Activated CD4-positive, CD25-positive, alpha-beta regulatory T cell treated with anti-CD3 and anti-CD28 coated beads, Interleukin-2, amount 50 U/mL, for 24 hours (primary cell): Measurements from ENCODE around the gene FBXL15.

Experiments
- ATAC-seq, 2 donors: fragments of 150-1000 bp; cut with Tn5 transposase; one replicate each; pipeline ENCODE4 v1.10.0; 2021; ENCODE audit warnings: mild to moderate bottlenecking in 1 of 2, moderate library complexity in 1 of 2

The FBXL15 gene

GRCh38 chr10:102411341-102412255, 9.0 kb upstream of the FBXL15 start:
- no peak for ATAC-seq

GRCh38 chr10:102412293-102412692, 8.3 kb upstream of the FBXL15 start:
- no peak for ATAC-seq

GRCh38 chr10:102413053-102413705, 7.5 kb upstream of the FBXL15 start:
- ATAC-seq: peak; percentile 41 to 51

GRCh38 chr10:102413806-102414561, 6.7 kb upstream of the FBXL15 start:
- ATAC-seq: no peak

- ATAC-seq: no peak
These were observed 5.9 kb upstream of the FBXL15 start for GRCh38 chr10:102414749-102415148.

- ATAC-seq: no peak
These were observed 4.4 kb upstream of the FBXL15 start for GRCh38 chr10:102416283-102416682.

GRCh38 chr10:102416695-102417094, 3.9 kb upstream of the FBXL15 start:
- ATAC-seq: no peak

GRCh38 chr10:102418622-102419268, 1.9 kb upstream of the FBXL15 start, which contains the start of gene PSD:
TSS of gene PSD (minus strand) at chr10:102418785. CDS start at chr10:102417038, 1,747 bp downstream.
- no peak for ATAC-seq

- no peak for ATAC-seq
These were observed 1.1 kb upstream of the FBXL15 start for GRCh38 chr10:102419269-102420180.

- ATAC-seq: no peak
These were observed 389 bp upstream of the FBXL15 start for GRCh38 chr10:102420181-102420713.

GRCh38 chr10:102421507-102421756, 796 bp downstream of the FBXL15 start:
- ATAC-seq: no peak

- ATAC-seq: peak; percentile 1 to 5
These were observed 1.3 kb downstream of the FBXL15 start for GRCh38 chr10:102421757-102422512.

GRCh38 chr10:102422545-102423129, 2.0 kb downstream of the FBXL15 start:
- ATAC-seq: peak; percentile 8

GRCh38 chr10:102423372-102423968, 2.8 kb downstream of the FBXL15 start:
- ATAC-seq: no peak

GRCh38 chr10:102424145-102424544, 3.5 kb downstream of the FBXL15 start:
- no peak for ATAC-seq

GRCh38 chr10:102424916-102425315, 4.3 kb downstream of the FBXL15 start:
- ATAC-seq: no peak

GRCh38 chr10:102425444-102425843, 4.8 kb downstream of the FBXL15 start:
- ATAC-seq: no peak

- ATAC-seq: no peak
These were observed 6.2 kb downstream of the FBXL15 start for GRCh38 chr10:102426803-102427287.

- ATAC-seq: no peak
These were observed 8.8 kb downstream of the FBXL15 start for GRCh38 chr10:102429468-102429867.
